Activated CD8-positive, alpha-beta memory T cell treated with anti-CD3 and anti-CD28 coated beads, Interleukin-2, amount 50 U/mL, for 24 hours (primary cell): Measurements from ENCODE around the gene KLK13.

ENCODE experiments used
- DNase-seq: peaks from one replicate; pipeline ENCODE4 v3.0.0-alpha.2; 2020; ENCODE audit errors: extremely low read depth

The KLK13 gene

GRCh38 chr19:51060973-51061372, 3.9 kb downstream of the KLK13 start:
- no peak for DNase-seq

GRCh38 chr19:51060336-51060735, 4.6 kb downstream of the KLK13 start:
- DNase-seq, result no peak

DNA sequence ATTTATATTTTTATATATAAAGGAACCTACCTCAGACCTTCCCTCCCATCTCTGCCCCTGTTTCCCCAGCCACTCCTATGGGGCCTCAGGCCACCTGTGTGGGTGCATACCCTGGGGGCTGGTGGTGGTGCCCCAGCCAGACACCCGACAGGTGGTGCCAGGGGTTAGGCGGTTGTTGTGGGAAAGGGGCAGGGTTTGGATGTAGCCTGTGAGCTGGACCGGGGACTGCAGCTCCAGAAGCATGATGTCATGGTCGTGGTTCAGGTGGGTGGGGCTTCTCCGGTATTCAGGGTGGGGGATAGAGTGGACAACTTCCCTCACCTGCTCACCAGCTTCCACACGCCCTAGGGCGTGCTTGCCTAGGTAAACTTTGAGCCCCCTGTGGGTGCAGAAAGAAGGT, 5.2 kb downstream of the KLK13 start:
- DNase-seq, result no peak

- DNase-seq, result no peak
These were observed 9.0 kb downstream of the KLK13 start for GRCh38 chr19:51055866-51056265.

DNA sequence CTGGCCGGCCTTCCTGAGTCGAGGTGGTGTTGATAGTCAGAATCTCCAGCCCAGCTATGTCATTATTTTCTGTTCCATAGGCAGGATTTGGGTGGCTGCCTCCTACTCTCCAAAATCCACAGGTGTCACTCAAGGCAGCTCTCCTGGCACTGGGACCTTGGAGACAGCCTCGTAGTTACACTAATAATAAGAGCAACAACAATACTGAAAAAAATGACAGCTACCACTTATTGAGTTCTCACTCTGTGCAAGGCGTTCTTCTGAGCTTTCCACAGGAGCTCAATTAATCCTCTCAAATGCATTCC, 17.9 kb downstream of the KLK13 start:
- DNase-seq, result no peak

GRCh38 chr19:51044327-51044726, 20.6 kb downstream of the KLK13 start:
- no peak for DNase-seq

DNA sequence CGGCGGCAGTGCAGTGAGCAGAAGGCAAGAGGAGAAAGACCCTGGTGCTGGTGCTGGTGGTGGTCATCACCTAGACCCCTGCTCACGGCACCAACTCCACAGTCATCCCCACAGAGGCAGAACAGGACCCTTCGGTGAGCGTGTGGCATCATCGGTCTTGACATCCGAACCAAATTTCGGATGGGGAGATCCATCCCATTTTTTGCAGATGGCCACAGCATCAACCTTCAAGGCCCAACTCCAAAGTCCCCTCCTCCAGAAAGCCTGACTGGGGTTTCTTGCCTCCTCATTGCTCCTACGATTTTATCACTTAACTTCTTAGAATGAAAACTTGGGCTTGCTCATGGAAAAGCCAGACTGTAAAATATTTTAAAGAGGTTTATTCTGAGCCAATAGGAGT, 21.4 kb downstream of the KLK13 start:
- no peak for DNase-seq

DNA sequence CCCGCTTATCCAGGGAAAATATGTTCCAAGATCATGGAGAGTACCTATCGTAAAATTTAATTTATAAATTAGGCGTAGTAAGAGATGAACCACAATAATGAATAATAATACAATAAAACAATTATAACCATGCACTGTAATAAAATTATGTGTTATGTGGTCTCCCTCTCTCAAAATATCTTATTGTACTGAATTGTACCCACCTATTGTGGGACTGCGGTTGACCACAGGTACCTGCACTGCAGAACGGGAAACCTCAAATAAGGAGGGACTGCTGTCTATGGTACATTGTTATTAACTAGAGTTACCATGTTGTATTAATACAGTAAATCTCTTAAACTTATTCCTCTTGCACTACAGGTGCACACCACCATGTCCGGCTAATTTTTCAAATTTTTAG, 24.7 kb downstream of the KLK13 start:
- DNase-seq, result no peak

GRCh38 chr19:51036519-51036918, 28.4 kb downstream of the KLK13 start:
- DNase-seq, result no peak

GRCh38 chr19:51034704-51035103, 30.2 kb downstream of the KLK13 start, which contains the start of gene KLK12:
Gene KLK12, minus strand, starts transcription at chr19:51035002. Its CDS starts 381 bp downstream, at chr19:51034621.
- DNase-seq, result no peak

- DNase-seq, result no peak
These were observed 33.0 kb downstream of the KLK13 start for GRCh38 chr19:51031880-51032225.

- DNase-seq, result no peak
These were observed 33.5 kb downstream of the KLK13 start for GRCh38 chr19:51031220-51031879.

DNA sequence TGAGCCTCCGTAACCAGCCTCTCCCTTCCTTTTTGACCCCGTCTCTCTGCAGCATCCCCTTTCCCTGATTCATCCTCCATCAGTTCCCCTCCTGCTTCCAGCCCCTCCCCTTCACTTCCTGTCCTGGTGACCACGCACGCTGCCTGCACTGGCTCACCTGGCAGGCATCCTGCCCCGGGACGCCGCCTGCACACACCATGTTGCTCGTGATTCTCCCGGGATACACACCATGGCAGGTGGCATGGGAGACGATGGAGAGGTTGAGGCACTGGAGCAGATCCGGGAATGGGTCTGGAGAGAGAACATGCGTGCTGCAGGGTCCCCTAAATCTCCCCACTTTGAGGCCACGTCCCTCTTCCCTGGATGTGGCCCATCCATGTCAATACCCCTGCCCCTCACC, 34.3 kb downstream of the KLK13 start:
- DNase-seq, result no peak

DNA sequence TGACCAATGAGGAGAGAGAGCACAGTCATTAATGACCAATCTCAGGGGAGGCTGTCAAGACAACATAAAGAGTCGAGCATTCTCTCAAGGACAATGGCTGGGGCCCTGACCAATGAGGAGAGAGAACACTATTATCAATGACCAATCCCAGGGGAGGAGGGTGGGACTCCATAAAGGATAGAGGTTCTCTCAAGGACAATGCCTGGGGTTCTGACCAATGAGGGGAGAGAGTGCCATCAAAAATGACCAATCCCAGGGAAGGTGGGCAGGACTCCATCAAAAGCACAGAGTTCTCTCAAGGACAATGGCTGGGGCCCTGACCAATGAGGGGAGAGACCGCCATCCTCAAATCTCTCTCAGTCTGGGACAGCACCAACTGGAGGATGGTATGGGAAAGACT, 35.2 kb downstream of the KLK13 start:
- DNase-seq, result no peak

GRCh38 chr19:51027873-51028272, 37.0 kb downstream of the KLK13 start:
- DNase-seq, result no peak

GRCh38 chr19:51027126-51027806, 37.6 kb downstream of the KLK13 start:
- DNase-seq, result no peak

GRCh38 chr19:51026554-51026831, 38.4 kb downstream of the KLK13 start, which contains the start of gene KLK11:
Gene KLK11, minus strand, starts transcription at chr19:51026616. Its CDS starts 985 bp downstream, at chr19:51025631.
- DNase-seq, result no peak

DNA sequence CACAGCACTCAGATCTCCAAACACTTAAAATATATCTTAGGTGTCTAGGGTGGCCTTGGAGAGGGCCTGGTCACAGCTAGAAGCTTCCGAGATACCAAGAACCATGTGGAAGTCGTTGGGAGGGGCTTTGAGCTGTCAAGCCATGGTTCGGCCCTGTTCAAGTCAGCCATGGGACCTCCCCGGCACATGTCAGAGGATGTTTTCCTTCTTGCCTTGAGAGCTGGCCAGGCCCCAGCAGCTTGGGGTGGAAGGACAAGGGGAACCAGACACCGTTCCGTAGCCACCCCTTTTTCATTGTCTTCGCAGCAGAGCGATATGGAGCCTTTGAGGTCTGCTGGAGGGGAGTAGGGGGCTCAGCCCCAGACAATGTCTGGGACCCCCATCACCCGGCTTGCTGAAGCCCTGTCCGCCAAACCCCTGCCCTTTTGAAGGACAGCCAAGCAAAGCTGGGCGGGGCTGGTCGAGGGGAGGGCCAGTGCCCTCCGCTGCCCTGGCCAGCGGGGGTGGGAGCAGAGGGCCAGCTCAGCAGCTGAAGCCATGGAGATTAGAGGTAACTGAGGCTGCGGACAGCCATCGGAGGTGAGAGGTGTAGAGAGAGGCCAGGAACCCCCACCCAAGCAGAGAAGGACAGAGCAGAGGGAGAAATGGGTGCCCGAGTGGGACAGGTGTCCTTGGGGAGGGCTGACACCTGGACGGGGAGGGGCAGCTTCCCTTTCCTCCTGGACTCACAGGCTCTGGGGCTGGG, 38.9 kb downstream of the KLK13 start:
- DNase-seq, result no peak

DNA sequence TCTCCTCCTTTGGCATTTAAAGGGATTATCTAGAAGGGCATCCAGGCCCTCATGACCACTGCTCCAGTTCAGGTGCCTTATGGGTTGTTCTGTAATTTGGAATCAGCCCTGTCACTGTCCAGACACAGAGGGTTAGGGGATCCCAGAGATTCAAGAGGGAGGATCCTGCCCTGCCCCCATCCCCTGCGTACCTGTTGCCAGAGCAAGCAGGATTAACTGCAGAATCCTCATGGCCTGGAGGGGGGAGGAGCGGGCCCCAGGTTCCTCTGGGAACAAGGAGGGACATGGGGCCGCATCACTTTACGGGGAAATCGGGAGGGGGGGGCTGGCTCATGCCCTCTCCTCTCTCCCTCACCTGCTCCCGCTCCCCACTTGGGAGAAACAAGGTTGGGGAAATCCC, 39.5 kb downstream of the KLK13 start:
- no peak for DNase-seq

- DNase-seq, result no peak
These were observed 40.0 kb downstream of the KLK13 start for GRCh38 chr19:51024924-51025323.

- no peak for DNase-seq
These were observed 40.9 kb downstream of the KLK13 start for GRCh38 chr19:51023946-51024345.

- DNase-seq, result no peak
These were observed 42.4 kb downstream of the KLK13 start for GRCh38 chr19:51022526-51022925.

DNA sequence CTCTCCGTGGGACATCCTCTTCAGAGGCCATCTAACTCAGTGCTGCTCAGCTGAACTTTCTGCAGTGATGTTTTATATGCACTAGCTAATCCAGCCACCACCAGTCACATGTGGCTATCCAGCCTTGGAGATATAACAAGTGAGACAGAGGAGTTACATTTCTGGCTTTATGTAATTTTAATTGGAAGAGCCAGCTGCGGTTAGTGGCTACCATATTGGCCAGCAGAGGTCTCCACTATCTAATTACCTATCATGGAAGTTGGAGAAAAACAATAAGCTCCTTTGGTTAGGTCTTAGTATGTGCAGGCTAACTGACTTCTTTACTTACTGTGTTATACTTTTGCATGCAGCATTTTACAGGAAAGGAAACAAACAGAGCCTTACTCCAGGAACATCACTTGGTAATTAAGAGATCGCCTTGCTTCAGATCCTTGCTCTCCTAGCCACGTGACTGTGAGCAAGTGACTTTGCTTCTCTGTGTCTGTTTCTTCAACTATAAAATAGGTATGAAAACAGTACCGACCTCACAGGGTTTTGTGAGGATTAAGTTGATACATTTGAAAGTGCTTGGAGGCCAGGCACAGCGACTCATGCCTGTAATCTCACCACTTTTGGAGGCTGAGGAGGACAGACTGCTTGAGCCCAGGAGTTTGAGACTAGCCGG, 43.8 kb downstream of the KLK13 start:
- DNase-seq, result no peak
